Aortic smooth muscle cell (primary cell): ENCODE measurements around the gene ZNF442. TPM values are rescaled to one million over a fixed set of nuclear protein-coding genes. Genes with fewer than 3 reads are reported as not detected.

Source experiments
- total RNA-seq: library from RNA; depleted of rRNA; stranded (reverse); fragments of >200 nt; gene quantifications from 2 replicates; pipeline ENCODE4 v1.2.3, GENCODE V29; 2014

The ZNF442 gene
- total RNA-seq = 6.5 and 10.5 TPM in 2 replicates

GRCh38 chr19:12365236-12366162 lies at the start of gene ZNF442:
ZNF442 (minus strand) TSS chr19:12365683; CDS start chr19:12363631, 2,052 bp downstream.

GRCh38 chr19:12400633-12401502 lies 35.4 kb upstream of the ZNF442 start, which contains the start of gene ZNF799:
ZNF799 (minus strand) TSS chr19:12401271; CDS start chr19:12401070, 201 bp downstream.

GRCh38 chr19:12333162-12334159 lies 32.0 kb downstream of the ZNF442 start, which contains the start of gene ZNF563:
ZNF563 (minus strand) TSS chr19:12333633; CDS start chr19:12333482, 151 bp downstream.

Other genes starting within 250 kb of the ZNF442 start
- 4.3 and 4.9 TPM in 2 replicates for gene ZNF20, start 225.3 kb downstream of the ZNF442 start, total RNA-seq
- 14.0 and 15.3 TPM in 2 replicates for gene ZNF625, start 208.9 kb downstream of the ZNF442 start, total RNA-seq
- 7.3 and 7.8 TPM in 2 replicates for gene ZNF136, start 202.6 kb downstream of the ZNF442 start, total RNA-seq
- gene ZNF44, start 70.8 kb downstream of the ZNF442 start, total RNA-seq = 10.7 and 14.2 TPM in 2 replicates
- 4.1 and 4.6 TPM in 2 replicates for gene ZNF563, start 32.0 kb downstream of the ZNF442 start, total RNA-seq
- 2.5 and 4.0 TPM in 2 replicates for gene ZNF799, start 35.6 kb upstream of the ZNF442 start, total RNA-seq
- 1.8 and 2.5 TPM in 2 replicates for gene ZNF443, start 75.3 kb upstream of the ZNF442 start, total RNA-seq
- gene ZNF709, start 119.1 kb upstream of the ZNF442 start, total RNA-seq = 2.5 and 2.6 TPM in 2 replicates
- 7.9 and 9.3 TPM in 2 replicates for gene ZNF564, start 185.8 kb upstream of the ZNF442 start, total RNA-seq
- gene ZNF490, start 245.1 kb upstream of the ZNF442 start, total RNA-seq = 5.3 and 7.5 TPM in 2 replicates
- 14.7 and 17.7 TPM in 2 replicates for gene ZNF791, start 245.2 kb upstream of the ZNF442 start, total RNA-seq